GM19467 (cell line): ENCODE data around the gene STK36.
"Not testable (repeated sequence)": the region's sequence is repeated elsewhere in the genome, so short reads cannot be mapped to it uniquely, and the experiment has no call there.

Experiments used
- ATAC-seq: cut with Tn5 transposase; IDR thresholded peaks from one replicate; pipeline ENCODE4 v1.9.1; 2021; ENCODE audit warnings: mild to moderate bottlenecking, moderate library complexity; ENCODE audit not compliant: unreplicated experiment

The STK36 gene

DNA sequence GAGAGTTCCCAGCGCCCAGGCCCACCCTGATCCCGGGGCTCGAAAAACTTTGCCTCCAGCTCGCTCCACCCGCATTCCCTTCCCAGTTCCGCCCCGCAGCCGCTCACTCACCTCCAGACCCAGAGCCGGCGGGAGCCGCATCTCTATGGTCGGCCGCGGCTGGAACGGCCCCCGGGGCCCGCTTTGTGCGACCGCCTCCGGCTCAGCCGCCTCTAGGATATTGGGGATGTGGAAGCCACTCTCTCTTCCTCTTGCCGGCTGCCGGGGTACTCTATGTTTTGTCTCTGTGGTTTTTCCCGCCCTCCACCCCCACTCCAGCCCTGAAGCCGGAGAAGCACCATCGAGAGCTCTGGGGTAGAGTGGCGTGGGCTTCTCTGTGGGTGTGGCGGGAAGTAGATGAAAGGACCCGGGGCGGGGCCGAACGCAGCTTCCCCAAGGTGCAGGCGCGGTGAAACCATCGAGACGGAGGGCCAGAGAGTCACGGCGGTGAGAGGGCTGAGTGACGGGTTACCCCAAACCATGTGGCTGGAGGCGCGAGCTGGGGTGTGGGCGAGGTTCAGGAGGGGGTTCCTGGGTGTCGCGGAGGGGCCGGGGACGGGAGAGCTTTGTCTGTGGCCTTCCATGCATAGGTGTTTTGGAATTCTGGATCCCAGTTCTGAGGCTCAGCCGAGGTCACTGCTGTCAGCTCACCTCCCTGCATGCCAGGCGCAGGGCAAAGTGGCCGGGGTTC, 12.5 kb upstream of the STK36 start, which contains the start of the genes BCS1L and ZNF142:
Gene BCS1L, plus strand, starts transcription at position 426 of the 730 bp plus-strand sequence. CDS start 1,305 bp downstream, outside the sequence.
Gene ZNF142, minus strand, starts transcription at position 366 of the 730 bp plus-strand sequence. CDS start 3,194 bp downstream, outside the sequence.
- ATAC-seq: peak; percentile 92

DNA sequence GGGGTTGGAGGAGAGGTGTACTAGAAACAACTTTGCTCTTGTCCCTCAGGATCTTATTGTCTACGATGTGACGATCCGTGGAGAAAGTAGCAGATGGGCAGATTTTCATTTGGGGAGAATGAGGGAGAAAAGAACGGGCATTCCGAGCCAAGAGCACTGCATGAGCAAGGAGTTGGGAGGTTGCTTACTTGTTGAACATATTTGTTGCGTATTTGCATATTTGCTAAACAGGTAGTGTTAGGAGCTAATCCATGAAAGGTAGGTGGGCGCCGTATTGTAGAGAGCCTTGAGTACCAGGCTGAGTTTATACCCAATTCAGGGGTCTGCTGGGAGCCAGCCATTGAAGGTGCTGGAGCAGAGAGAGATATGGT, 11.9 kb upstream of the STK36 start:
- ATAC-seq: no peak

DNA sequence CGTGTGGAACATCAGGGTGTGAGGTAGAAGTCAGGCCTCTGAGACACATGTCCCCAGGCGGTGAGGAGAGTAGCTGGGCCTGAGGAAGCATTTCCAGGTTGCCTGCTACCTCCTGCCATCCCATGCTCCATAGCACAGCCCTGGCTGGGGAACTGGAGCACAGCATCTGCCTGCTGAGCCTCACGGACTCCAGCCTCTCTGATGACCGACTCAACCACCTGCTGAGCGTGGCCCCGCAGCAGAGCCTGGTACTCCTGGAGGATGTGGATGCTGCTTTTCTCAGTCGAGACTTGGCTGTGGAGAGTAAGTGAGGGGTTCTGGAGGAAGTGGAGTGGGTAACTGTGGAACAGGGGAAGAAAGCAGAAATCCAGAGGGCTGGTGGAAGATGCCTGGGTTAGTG, 9.5 kb upstream of the STK36 start:
- no peak for ATAC-seq

- ATAC-seq: no peak
Measured at GRCh38 chr2:218662827-218663226, 9.1 kb upstream of the STK36 start.

DNA sequence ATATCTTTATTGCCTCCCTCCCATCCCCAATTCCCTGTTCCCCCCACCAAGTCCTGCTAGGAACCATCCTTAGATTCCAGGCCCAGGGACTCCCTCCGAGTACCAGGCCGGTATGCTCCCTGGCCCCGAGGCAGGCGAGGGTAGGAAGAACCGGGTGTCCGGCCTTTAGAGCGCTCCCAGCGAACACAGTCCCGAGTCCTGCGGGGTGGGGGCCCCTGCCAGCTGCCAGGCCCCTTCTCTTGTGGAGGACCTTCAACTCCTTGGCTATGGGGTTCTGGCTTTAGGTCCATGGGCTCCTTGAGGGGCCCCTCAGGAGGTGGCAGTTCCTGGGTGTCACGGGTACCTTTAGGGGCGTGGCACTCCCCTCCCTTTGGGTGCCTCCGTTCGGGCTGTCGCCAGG, 8.0 kb upstream of the STK36 start:
- no peak for ATAC-seq

DNA sequence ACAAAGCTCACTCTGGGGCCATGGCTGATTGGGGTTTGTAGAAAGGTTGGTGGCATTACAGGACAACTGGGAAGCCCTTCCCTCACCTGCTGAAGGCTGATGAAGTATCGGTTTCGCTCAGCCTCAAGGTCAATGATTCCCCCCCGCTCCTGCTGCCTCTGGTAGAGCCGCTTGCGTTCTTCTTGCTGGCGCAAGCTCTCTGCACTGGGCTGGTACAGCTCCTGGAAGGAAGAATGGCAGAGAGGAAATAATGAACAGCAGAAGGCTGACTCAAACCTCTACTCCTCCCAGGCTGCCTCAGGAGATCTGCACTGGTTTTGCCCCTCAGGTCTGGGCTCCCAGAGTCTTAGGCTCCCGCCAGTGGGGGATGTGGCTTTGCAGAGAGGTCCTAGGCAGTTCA, 7.2 kb upstream of the STK36 start:
- no peak for ATAC-seq

GRCh38 chr2:218671097-218671653, 711 bp upstream of the STK36 start:
- no peak for ATAC-seq

- no peak for ATAC-seq
Measured at GRCh38 chr2:218679119-218679518, 7.2 kb downstream of the STK36 start.

DNA sequence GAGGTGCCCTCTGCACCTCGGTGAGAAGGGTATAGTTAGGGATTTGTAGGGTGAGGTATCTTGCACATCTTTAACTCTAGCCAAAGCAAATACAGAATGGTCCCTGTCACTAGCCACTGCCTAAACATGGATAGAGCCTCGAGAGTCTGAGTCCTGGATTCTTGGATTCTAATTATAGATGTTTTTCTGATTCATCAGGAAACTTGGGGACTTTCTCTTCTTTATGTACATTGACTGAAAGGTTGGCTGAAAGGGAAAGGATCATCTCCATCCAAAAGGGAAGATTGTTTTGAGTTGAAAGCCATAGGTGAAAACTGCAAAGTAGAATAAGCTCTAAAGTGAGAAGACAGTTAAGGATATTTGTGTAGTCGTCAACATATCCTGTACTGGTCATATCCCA, 8.2 kb downstream of the STK36 start:
- no peak for ATAC-seq

- ATAC-seq: not testable (repeated sequence)
Measured at GRCh38 chr2:218687400-218688060, 15.6 kb downstream of the STK36 start.

DNA sequence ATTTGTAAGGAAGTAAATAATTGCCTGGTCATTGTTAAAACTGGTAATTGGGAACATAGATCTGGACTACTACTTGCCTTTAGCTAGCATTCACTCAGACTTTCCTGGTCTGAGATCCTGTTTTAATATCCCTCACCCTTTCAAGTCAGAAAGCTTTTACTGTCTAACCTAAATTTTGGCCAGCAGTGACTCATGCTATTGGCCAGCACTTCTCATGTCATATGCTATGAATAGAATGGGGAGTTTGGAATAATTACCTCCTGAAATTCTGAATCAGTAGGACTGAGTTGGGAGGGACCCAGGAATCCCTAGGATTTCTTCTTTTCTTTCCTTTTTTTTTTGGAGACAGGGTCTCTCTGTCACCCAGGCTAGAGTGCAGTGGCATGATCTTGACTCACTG, 19.3 kb downstream of the STK36 start:
- no peak for ATAC-seq

DNA sequence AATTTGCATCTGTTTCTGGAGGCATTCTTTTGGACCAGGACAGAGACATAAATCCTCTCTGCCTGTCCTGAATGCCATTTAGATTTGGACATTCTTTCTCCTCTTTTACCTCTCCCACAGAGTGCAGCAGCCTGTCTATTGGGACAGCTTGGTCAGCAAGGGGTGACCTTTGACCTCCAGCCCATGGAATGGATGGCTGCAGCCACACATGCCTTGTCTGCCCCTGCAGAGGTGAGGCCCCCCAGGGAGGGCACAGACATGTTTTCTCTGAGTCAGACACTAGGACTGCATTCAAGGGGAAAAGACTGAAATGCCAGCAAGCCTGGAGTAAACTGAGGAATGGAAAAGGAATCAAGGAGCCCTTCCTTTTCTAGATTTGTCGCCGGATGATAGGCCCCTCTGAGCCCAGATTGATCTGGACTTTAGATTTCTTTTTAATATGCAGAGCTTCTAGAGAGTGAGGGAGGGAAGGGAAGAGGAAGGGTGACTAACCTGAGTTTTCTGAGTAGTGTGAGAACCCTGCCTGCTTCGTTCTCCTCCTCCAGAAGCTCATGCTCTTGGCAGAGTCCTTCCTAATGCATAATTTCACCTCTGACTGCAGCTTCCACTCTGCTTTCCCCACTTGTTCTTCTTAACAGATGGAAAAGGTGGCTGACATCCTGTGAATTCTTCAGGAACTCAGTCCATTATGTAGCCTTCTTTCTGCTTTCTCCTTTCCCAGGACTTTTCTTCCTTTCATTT, 22.7 kb downstream of the STK36 start:
- no peak for ATAC-seq

DNA sequence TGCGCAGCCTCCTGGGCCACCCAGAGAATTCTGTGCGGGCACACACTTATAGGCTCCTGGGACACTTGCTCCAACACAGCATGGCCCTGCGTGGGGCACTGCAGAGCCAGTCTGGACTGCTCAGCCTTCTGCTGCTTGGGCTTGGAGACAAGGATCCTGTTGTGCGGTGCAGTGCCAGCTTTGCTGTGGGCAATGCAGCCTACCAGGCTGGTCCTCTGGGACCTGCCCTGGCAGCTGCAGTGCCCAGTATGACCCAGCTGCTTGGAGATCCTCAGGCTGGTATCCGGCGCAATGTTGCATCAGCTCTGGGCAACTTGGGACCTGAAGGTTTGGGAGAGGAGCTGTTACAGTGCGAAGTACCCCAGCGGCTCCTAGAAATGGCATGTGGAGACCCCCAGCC, 27.0 kb downstream of the STK36 start:
- ATAC-seq: no peak

GRCh38 chr2:218701806-218702205, 29.9 kb downstream of the STK36 start:
- ATAC-seq: no peak

DNA sequence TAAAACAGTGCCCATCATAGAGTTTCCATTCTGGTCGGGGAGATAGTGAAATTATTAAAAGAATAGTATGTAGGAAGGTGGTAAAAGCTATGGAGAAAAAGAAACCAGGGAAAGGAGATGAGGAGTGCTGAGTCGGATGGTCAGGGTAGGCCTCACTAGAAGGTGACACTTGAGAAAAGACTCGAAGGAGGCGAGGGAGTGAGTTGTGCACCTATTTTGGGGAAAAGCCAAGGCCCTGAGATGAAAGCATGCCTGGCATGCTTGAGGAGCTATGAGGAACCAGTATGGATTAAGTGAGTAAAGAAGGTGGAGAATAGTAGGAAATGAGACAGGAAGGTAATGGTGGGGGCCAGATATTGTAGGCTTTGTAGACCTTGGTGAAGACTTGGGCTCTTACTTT, 31.5 kb downstream of the STK36 start:
- ATAC-seq: no peak

- ATAC-seq: no peak
Measured at GRCh38 chr2:218708086-218708485, 36.2 kb downstream of the STK36 start.

DNA sequence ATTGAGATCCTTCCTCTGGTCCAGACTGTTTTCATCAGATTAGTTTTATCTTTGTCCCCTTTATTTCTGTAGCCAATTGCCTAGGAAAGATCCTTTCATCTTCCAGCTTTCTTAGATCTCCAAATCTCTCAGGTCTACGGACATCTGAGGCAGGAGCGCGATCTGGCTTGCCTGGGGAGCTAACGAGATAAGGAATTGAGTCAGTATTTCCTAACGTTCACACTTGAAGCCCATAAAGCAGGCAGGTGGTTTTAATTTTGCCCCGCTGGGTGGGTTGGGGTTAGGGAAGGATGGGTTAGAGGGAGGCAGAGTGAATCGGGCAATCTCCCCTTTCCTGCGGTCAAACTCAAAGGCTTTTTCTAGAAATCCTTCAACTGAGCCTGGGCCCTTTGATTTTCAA, 38.0 kb downstream of the STK36 start:
- ATAC-seq: no peak

- no peak for ATAC-seq
Measured at GRCh38 chr2:218710334-218710686, 38.4 kb downstream of the STK36 start.

DNA sequence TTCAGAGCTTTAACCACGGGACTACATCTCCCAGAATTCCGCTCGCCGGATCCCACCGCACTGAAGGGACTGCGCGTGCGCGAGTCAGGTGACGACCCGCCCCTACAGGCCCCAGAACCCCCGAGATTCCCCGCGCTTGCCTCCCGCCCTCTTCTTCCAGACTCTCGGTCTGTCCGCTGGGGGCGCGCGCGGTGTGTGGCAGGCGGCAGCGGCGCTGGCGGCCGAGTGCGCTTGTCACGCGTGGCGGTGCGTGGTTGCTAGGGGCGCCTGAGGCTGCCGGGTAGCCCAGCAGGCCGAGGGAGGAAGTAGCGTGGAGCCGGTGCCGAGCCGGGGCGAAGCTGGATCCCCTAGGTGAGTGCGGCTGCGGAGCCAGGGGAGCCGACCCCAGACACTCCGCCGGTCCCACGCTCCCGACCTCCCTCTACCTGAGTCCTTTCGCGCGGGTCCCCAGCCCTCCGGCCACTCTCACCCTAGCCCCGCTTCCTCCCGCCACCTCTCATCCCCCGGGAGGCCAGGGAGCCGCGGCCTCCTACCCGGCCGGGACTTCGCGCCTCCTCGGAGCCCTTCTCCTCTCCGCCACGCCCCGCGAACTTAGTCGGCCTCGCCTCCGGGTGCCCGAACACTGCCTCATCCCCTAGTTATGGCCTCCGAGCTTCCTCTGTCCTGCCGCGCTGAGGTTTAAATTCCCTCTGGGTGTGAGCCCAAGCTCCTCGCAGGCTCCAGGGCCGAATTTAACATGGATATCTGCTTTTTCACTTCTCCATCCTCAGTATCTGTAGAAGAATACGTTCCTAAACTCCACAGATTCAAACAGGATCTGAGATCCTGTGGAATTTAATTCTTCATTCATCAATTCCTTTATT, 39.0 kb downstream of the STK36 start, which contains the start of gene TTLL4:
Gene TTLL4, plus strand, starts transcription at position 149 of the 863 bp plus-strand sequence. CDS start 26,842 bp downstream, outside the sequence.
- peak; percentile 87 for ATAC-seq

DNA sequence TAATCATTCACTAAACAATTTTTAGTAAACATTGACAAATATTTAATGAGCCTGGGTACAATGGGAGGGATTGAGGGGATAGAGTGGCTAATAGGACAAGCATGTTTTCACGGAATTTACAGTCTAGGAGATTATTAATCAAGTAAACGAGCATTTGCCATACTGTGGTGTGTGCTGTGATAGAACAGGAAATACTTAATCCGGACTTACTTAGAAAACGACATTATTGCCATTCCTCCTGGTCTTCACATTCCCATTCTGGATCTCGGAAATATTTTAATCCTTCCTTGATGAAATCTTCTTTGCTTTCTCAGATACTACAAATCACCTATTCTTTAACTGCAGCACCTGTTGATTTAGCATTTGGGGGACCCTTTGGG, 39.7 kb downstream of the STK36 start:
- ATAC-seq: no peak
